ENCODE results near the gene ZBTB7B.
A peak's percentile ranks its signal among the peaks of the same experiment; 100 is the strongest.

The ZBTB7B gene

GRCh38 chr1:154968731-154969130, 33.9 kb upstream of the ZBTB7B start:
- H3K36me3 ChIP-seq (ENCODE audit: insufficient read depth, low read length) = peaks cover 45% of the 10 kb centered on the region
- no peak overlapping the region for H2AFZ ChIP-seq (ENCODE audit: low read length)
- H4K20me1 ChIP-seq (ENCODE audit: insufficient read depth, low read length) = no peaks in the 10 kb centered on the region
- no peak overlapping the region for H3K27ac ChIP-seq (ENCODE audit: low read depth, low read length, poor library complexity, severe bottlenecking)
- H3K4me3 ChIP-seq (ENCODE audit: low read depth, low read length, poor library complexity, severe bottlenecking) = no peak overlapping the region
- no peaks in the 10 kb centered on the region for H3K9me3 ChIP-seq (ENCODE audit: low read length)
- TF ChIP-seq EZH2 (IDR thresholded peaks at IDR 0.05; ENCODE audit: borderline replicate concordance, low read length) = no peak
- TF ChIP-seq CTCF (IDR thresholded peaks at IDR 0.05; ENCODE audit: low read length) = no peak
- no peaks in the 10 kb centered on the region for H3K9me2 ChIP-seq (ENCODE audit: low read depth, low read length)
- no peaks in the 10 kb centered on the region for H3K27me3 ChIP-seq (ENCODE audit: insufficient read depth, low read length)
- H3K79me2 ChIP-seq (ENCODE audit: insufficient read depth, low read length) = no peaks in the 10 kb centered on the region
- no peaks in the 10 kb centered on the region for H3F3A ChIP-seq (ENCODE audit: insufficient read depth, low read length)
- peaks cover 36% of the 10 kb centered on the region for H3K4me1 ChIP-seq (ENCODE audit: insufficient read depth, low read length, severe bottlenecking)
- H3K9ac ChIP-seq (ENCODE audit: low read length) = no peak overlapping the region
- H3K4me2 ChIP-seq (ENCODE audit: low read length) = no peak overlapping the region

- H2AFZ ChIP-seq (ENCODE audit: low read length) = no peak overlapping the region
- H3K9ac ChIP-seq (ENCODE audit: low read length) = no peak overlapping the region
- TF ChIP-seq CTCF (IDR thresholded peaks at IDR 0.05; ENCODE audit: low read length) = no peak
- TF ChIP-seq EZH2 (IDR thresholded peaks at IDR 0.05; ENCODE audit: borderline replicate concordance, low read length) = no peak
- no peaks in the 10 kb centered on the region for H4K20me1 ChIP-seq (ENCODE audit: insufficient read depth, low read length)
- no peaks in the 10 kb centered on the region for H3F3A ChIP-seq (ENCODE audit: insufficient read depth, low read length)
- H3K4me3 ChIP-seq (ENCODE audit: low read depth, low read length, poor library complexity, severe bottlenecking) = no peak overlapping the region
- H3K27ac ChIP-seq (ENCODE audit: low read depth, low read length, poor library complexity, severe bottlenecking) = no peak overlapping the region
- H3K4me2 ChIP-seq (ENCODE audit: low read length) = no peak overlapping the region
- H3K27me3 ChIP-seq (ENCODE audit: insufficient read depth, low read length) = no peaks in the 10 kb centered on the region
- H3K9me2 ChIP-seq (ENCODE audit: low read depth, low read length) = no peaks in the 10 kb centered on the region
- no peaks in the 10 kb centered on the region for H3K79me2 ChIP-seq (ENCODE audit: insufficient read depth, low read length)
- H3K36me3 ChIP-seq (ENCODE audit: insufficient read depth, low read length) = peaks cover 41% of the 10 kb centered on the region
- peaks cover 33% of the 10 kb centered on the region for H3K4me1 ChIP-seq (ENCODE audit: insufficient read depth, low read length, severe bottlenecking)
- no peaks in the 10 kb centered on the region for H3K9me3 ChIP-seq (ENCODE audit: low read length)
These were observed 33.4 kb upstream of the ZBTB7B start for GRCh38 chr1:154969246-154969645.

- no peaks in the 10 kb centered on the region for H4K20me1 ChIP-seq (ENCODE audit: insufficient read depth, low read length)
- H3K9me2 ChIP-seq (ENCODE audit: low read depth, low read length) = no peaks in the 10 kb centered on the region
- H3K4me3 ChIP-seq (ENCODE audit: low read depth, low read length, poor library complexity, severe bottlenecking) = peak overlapping the region; percentile 52
- H3F3A ChIP-seq (ENCODE audit: insufficient read depth, low read length) = no peaks in the 10 kb centered on the region
- H3K27ac ChIP-seq (ENCODE audit: low read depth, low read length, poor library complexity, severe bottlenecking) = peak overlapping the region; percentile 51
- no peak overlapping the region for H2AFZ ChIP-seq (ENCODE audit: low read length)
- H3K36me3 ChIP-seq (ENCODE audit: insufficient read depth, low read length) = peaks cover 41% of the 10 kb centered on the region
- TF ChIP-seq EZH2 (IDR thresholded peaks at IDR 0.05; ENCODE audit: borderline replicate concordance, low read length) (no peak), CTCF (IDR thresholded peaks at IDR 0.05; ENCODE audit: low read length) (no peak)
- peaks cover 33% of the 10 kb centered on the region for H3K4me1 ChIP-seq (ENCODE audit: insufficient read depth, low read length, severe bottlenecking)
- peak overlapping the region; percentile 53 for H3K9ac ChIP-seq (ENCODE audit: low read length)
- H3K4me2 ChIP-seq (ENCODE audit: low read length) = peak overlapping the region; percentile 71
- H3K27me3 ChIP-seq (ENCODE audit: insufficient read depth, low read length) = no peaks in the 10 kb centered on the region
- peaks cover under 1% of the 10 kb centered on the region for H3K79me2 ChIP-seq (ENCODE audit: insufficient read depth, low read length)
- H3K9me3 ChIP-seq (ENCODE audit: low read length) = no peaks in the 10 kb centered on the region
These were observed 32.6 kb upstream of the ZBTB7B start for GRCh38 chr1:154969860-154970452.
